ENCODE results near the gene CDKN2AIP. TPM values are rescaled to one million over a fixed set of nuclear protein-coding genes. Genes with fewer than 3 reads are reported as not detected.

Gene CDKN2AIP
- total and polyA plus RNA-seq, 2 donors (not counting 1 experiment from before 2014, with no cell fraction given), result 13.6 to 36.0 TPM

DNA sequence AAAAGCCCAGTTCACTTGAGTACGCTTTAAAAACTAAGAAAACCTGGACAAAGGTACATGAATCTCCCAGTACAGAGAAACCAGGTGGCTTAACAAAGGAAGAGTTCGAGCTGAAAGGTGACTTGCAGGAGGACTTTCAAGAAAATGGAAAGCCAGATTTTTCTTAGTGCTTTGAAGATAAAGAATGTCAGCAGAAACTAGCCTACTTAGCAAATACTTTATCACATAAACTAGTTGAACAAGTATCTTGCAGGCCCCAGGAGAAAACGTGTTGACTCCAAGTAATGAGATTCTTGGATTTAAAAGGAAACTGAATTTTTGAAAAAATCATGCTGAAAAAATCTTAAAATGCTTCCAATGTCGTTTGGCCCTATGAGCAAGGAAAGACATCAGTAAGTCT lies 26.4 kb downstream of the CDKN2AIP start:
- Histone ChIP-seq H3K4me2 (replicated peaks; ENCODE audit: low read depth, low read length, poor library complexity, severe bottlenecking) (no peak overlapping the region), H2AFZ (ENCODE audit: insufficient read depth, low read depth, low read length, poor library complexity, severe bottlenecking) (no peak overlapping the region), H3K36me3 (replicated peaks in 1 of 2; ENCODE audit: control extremely low read depth in 1 of 2, control insufficient read depth in 1 of 2, extremely low read depth in 1 of 2, insufficient read depth in 2 of 2, low read length in 1 of 2) (no peaks in the 10 kb centered on the region), H3K9me3 (ENCODE audit: control extremely low read depth in 1 of 3, control insufficient read depth in 2 of 3, insufficient read depth in 1 of 3, low read length in 2 of 3) (peaks cover 0 to 5% (median 3%) of the 10 kb centered on the region in 3 donors), H4K20me1 (ENCODE audit: control insufficient read depth, insufficient read depth, low read length, poor library complexity, severe bottlenecking) (no peaks in the 10 kb centered on the region), H3K27me3 (replicated peaks in 1 of 4; ENCODE audit: control extremely low read depth in 1 of 4, control insufficient read depth in 3 of 4, insufficient read depth in 4 of 4, low read length in 3 of 4) (no peaks in the 10 kb centered on the region), H3K27ac (ENCODE audit: low read length in 2 of 2) (no peak overlapping the region), H3K4me1 (ENCODE audit: control insufficient read depth in 2 of 2, insufficient read depth in 2 of 2, low read length in 2 of 2) (no peaks in the 10 kb centered on the region), H3K79me2 (ENCODE audit: control insufficient read depth, insufficient read depth, low read length) (no peaks in the 10 kb centered on the region), H3K9ac (ENCODE audit: low read length) (no peak overlapping the region), H3K4me3 (ENCODE audit: control extremely low read depth in 1 of 5, extremely low read depth in 1 of 5, insufficient read depth in 1 of 5, low read depth in 2 of 5, low read length in 4 of 5) (no peak overlapping the region)
- no peak overlapping the region for H3K4me3 Mint-ChIP-seq
- DNase-seq (no peak), ATAC-seq (ENCODE audit: low read depth) (no peak)
- CTCF ChIA-PET, result no interaction called here
- H3K27me3 Mint-ChIP-seq, result no peaks in the 10 kb centered on the region
- TF ChIP-seq CTCF (IDR thresholded peaks at IDR 0.05), result no peak
- no peak for TF ChIP-seq EZH2 (IDR thresholded peaks at IDR 0.05; ENCODE audit: borderline replicate concordance, insufficient read depth, low read depth, low read length, poor library complexity, severe bottlenecking)
- peaks cover 2% of the 10 kb centered on the region for H3K9me3 Mint-ChIP-seq (ENCODE audit: insufficient read depth)
- whole genome bisulfite sequencing (ENCODE audit: insufficient coverage), result 80% methylated on average over 1 of the region's 4 CpGs
- H3K4me1 Mint-ChIP-seq, result peaks cover 5% of the 10 kb centered on the region
- POLR2A ChIA-PET, result no interaction called here
- intact Hi-C loops (cut with micrococcal nuclease), result no loop called here
- no peak overlapping the region for H3K27ac Mint-ChIP-seq

DNA sequence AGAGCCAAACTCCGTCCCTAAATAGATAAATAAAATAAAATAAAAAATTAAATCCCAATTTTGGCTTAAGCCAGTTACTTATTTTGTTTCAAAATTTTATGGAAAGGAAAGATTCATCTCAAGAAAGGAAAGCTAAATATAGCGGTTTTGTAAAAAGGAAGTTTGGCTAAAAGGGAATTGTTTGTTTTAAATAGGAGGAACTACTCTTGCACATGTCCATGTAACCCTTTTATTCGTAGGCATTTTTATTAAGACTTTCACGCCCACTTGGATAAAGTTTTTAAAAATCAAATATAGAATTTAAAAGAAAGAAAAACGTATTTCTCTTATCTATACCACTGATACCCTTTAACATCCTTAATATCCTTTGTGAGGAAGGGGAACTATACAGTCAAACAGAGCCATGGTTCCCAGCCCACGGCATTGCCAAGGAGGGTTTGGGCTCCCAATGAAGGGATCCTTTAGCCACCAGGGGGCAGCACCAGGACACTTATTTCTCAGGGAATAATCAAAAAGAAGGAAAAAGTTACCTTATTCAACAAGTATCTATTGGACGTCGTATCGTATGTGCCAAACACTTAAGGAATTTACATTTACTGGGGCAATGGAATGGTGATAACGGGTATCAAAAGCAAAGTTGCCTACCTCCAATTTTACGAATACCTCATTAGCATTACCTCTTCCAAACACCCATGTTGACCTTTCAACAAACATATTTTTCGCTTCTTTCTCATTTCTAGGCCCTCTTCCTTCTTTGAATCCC lies 27.7 kb downstream of the CDKN2AIP start:
- H3K9ac ChIP-seq (ENCODE audit: low read length), result no peak overlapping the region
- no peaks in the 10 kb centered on the region for H3K4me1 ChIP-seq (ENCODE audit: control insufficient read depth in 2 of 2, insufficient read depth in 2 of 2, low read length in 2 of 2)
- no peaks in the 10 kb centered on the region for H3K36me3 ChIP-seq (replicated peaks in 1 of 2; ENCODE audit: control extremely low read depth in 1 of 2, control insufficient read depth in 1 of 2, extremely low read depth in 1 of 2, insufficient read depth in 2 of 2, low read length in 1 of 2)
- ChIA-PET POLR2A (no interaction called here), CTCF (interaction anchor here (0.7 to 1.0 kb wide), 3 partner anchors 12 to 129 kb away, joined by 3 to 7 read pairs (median 4); no protein-coding TSS in a partner anchor)
- H3K27ac Mint-ChIP-seq, result no peak overlapping the region
- no peaks in the 10 kb centered on the region for H3K27me3 ChIP-seq (replicated peaks in 1 of 4; ENCODE audit: control extremely low read depth in 1 of 4, control insufficient read depth in 3 of 4, insufficient read depth in 4 of 4, low read length in 3 of 4)
- no peak overlapping the region for H3K4me3 Mint-ChIP-seq
- no CpG with 5 or more reads among the region's 12 CpGs for WGBS (ENCODE audit: insufficient coverage)
- peaks cover 5% of the 10 kb centered on the region for H3K4me1 Mint-ChIP-seq
- peaks cover 2% of the 10 kb centered on the region for H3K9me3 Mint-ChIP-seq (ENCODE audit: insufficient read depth)
- H3K27me3 Mint-ChIP-seq, result no peaks in the 10 kb centered on the region
- H3K79me2 ChIP-seq (ENCODE audit: control insufficient read depth, insufficient read depth, low read length), result no peaks in the 10 kb centered on the region
- peak overlapping the region; percentile 4 for H2AFZ ChIP-seq (ENCODE audit: insufficient read depth, low read depth, low read length, poor library complexity, severe bottlenecking)
- no peak overlapping the region for H3K4me3 ChIP-seq (ENCODE audit: control extremely low read depth in 1 of 5, extremely low read depth in 1 of 5, insufficient read depth in 1 of 5, low read depth in 2 of 5, low read length in 4 of 5)
- H3K27ac ChIP-seq (ENCODE audit: low read length in 2 of 2), result no peak overlapping the region
- intact Hi-C loops (cut with micrococcal nuclease), result loop anchor here (1.0 to 2.0 kb wide), 4 partner anchors 32 to 249 kb away; partner anchors contain the start of genes RWDD4 and TRAPPC11
- DNase-seq (peak; percentile 77), ATAC-seq (ENCODE audit: low read depth) (peak; percentile 53)
- no peaks in the 10 kb centered on the region for H4K20me1 ChIP-seq (ENCODE audit: control insufficient read depth, insufficient read depth, low read length, poor library complexity, severe bottlenecking)
- H3K9me3 ChIP-seq (ENCODE audit: control extremely low read depth in 1 of 3, control insufficient read depth in 2 of 3, insufficient read depth in 1 of 3, low read length in 2 of 3), result peaks cover 0 to 3% (median under 1%) of the 10 kb centered on the region in 3 donors
- no peak overlapping the region for H3K4me2 ChIP-seq (replicated peaks; ENCODE audit: low read depth, low read length, poor library complexity, severe bottlenecking)
- TF ChIP-seq EZH2 (IDR thresholded peaks at IDR 0.05; ENCODE audit: borderline replicate concordance, insufficient read depth, low read depth, low read length, poor library complexity, severe bottlenecking) (no peak), CTCF (IDR thresholded peaks at IDR 0.05) (peak; percentile 97)
